ENCODE measurements around the gene FNDC3B.

FNDC3B gene

DNA sequence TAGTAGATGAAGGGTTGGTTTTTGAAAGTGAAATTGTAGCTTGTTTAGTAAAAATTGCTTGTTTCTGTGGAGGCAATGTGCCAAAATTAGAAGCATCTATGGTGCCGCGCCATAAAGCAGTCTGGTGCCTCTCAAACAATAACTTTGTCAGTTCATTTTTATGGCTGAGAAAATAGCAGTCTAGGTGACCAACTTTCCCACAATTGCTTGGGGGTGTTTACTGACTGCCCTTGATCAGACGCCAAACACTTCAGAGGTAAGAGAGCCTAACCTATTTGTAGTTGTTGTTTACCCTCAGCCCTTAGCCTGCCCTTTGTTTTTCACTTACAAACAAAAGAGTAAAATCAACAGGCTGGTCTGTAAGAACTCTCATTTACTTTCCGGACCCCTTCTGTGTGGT, 174.5 kb downstream of the FNDC3B start:
- no peak for DNase-seq (ENCODE audit: low spot score)

DNA sequence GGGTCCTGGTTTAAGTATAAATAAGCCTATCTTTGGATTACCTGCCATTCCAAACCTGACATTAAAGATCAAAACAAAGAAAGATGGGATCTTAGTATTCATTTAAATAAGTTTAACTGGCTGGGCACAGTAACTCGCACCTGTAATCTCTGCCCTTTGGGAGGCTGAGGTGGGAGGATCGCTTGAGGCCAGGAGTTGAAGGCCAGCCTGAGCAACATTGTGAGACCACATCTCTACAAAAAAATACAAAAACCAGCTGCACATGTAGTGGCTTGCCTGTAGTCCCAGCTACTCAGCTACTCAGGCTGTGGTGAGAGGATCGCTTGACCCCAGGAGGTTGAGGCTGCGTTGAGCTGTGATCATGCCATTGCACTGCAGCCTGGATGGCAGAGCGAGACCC, 176.9 kb downstream of the FNDC3B start:
- no peak for DNase-seq (ENCODE audit: low spot score)

DNA sequence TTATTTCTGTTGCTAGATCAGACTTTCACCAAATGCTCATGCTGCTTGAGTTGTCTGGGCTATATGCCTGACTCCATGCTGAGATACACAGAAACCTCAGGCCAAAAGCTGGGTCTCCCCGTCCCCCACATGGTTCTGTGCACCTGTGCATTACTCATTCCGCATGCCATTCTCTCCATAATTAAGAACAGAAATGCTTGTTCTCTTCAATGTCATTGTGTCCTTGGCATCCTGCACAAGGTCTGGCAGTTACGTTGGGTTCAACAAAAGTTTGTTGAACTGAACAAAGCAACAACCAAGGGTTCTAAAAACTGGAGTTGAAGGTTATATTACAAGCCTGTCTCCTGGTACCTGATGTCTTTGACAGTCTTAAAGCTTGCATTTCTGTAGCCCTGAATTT, 177.5 kb downstream of the FNDC3B start:
- no peak for DNase-seq (ENCODE audit: low spot score)

DNA sequence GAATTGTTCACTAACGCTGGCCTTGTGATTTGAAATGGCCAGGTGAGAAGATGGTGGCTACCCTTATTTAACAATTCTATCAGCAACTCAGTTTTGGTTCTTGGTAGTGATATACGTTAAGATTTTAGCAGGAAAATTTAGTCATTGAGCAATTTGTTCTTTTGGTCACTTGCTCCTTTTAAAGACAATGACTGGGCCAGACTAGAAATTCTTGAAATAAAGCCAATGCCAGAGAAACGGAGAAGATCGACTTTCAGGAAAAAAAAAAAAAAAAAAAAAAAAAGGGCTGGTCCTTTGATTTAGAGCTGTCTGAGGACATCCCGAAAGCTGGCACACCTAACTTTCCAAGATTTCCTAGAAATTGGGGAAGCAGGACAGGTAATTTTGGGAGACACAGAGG, 178.5 kb downstream of the FNDC3B start:
- no peak for DNase-seq (ENCODE audit: low spot score)

DNA sequence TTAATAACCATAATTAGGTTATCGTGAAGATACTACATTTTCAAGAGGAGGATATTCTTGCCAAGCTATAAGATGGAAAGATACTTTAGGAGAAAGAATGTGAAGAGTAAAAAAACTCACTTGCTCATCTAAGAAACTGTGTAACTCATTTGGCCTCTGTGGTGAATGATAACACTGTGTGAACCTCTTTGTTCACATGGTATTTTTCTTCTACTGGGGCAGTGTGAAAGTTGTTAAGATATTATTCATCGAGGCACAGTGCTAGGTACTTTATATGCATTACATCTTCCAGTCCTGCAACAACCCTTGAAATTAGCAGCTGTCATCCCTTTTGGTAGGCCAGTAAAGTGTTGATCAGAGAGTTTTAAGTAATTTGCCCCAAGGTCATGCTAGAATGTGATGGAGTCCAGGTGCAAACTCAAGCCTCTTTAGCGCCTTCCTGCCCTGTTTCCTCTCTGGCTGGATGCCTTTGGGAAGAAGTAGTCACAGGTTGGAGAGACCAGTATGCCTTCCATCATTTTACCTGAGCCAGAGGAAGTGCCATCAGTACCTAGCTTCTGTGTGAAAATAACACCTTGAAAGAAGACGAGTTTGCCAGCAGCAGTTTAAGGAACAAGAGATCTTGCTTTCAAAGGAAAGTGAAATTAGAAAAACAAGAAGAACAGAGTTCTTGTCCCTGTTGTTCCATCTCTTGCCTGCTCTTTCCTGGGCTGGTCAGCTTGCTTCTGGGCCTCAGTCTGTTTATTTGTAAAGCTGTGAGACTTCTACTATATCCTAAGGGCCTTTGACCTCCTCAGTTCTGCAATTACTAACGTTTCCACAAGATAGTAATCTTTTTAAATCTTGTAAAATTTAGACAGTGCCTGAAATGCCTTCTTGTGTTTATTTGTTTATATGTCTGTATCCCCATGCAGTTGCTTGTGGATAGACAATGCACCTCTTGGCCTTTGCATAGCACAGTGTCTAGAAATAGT, 179.3 kb downstream of the FNDC3B start:
- DNase-seq (ENCODE audit: low spot score) = no peak

DNA sequence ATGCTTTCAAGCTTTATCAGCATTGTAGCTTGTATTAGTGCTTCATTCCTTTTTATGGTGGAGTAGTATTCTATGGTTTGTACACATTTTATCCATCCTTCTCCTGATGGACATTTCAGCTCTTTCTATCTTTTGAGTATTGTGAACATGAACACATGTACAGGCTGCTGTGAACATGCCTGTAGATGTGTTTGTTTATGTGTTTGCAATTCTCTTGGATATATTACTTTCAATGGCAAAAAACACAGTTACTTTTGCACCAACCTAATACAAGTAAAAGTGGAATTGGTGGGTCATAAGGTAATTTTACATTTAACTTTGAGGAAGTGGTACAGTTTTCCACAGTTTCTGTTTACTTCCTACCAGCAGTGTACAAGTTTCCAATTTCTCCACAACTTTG, 180.4 kb downstream of the FNDC3B start:
- no peak for DNase-seq (ENCODE audit: low spot score)

DNA sequence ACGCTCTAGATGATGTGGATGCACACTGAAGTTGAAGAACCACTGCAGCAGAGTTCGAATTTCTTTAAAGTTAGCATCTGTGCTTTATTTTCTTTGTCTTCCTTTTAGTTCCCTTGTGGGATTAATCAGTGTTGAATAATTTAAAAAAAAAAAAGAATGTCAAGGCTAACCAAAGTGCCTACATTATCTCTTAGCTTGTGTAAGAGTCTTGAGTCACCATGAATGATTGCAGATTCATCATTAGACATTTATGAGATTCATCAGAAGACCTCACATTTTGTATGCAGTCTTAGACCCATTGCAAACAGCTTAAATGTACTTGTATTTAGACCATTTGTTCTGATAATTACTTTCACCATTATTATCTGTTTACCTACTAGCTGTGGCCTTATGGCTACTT, 182.2 kb downstream of the FNDC3B start:
- DNase-seq (ENCODE audit: low spot score) = no peak

DNA sequence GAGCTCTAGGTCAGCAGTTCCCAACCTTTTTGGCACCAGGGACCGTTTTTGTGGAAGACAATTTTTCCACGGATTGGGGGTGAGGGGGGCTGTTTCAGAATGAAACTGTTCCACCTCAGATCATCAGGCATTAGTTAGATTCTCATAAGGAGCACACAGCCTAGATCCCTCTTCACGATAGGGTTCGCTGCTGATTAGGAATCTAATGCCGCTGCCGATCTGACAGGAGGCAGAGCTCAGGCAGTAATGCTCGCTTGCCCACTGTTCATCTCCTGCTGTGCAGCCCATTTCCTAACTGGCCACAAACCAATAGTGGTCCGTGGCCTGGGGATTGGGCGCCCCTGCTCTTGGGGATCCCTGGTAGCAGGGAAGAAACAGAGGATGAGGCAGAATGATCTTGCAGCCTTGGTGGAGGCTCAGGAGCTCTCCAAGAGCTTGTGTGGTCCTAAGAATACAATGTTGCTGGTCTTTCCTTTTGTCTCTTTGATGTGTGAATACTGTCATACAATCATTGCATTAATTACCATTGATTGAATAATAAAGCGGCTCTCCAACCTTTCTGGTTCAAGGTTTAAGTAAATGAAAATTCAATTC, 183.2 kb downstream of the FNDC3B start:
- no peak for DNase-seq (ENCODE audit: low spot score)

DNA sequence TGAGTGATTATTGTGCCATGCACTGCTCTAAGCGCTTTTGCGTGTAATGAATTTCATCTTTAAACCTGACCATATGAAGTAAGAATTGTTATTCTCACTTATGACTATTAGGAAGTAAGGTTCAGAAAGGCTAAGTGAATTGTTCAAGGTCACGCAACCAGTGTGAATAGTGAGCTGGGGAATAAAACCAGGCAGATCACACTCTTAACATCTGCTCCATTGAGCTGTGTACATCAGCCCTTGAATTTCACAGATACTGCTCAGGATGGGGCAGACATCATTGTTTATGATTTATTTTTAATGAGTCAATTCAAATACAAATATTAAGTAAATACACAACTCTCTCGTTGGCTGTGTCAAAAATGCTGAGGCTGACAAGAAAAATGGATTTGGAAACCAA, 184.5 kb downstream of the FNDC3B start:
- no peak for DNase-seq (ENCODE audit: low spot score)

DNA sequence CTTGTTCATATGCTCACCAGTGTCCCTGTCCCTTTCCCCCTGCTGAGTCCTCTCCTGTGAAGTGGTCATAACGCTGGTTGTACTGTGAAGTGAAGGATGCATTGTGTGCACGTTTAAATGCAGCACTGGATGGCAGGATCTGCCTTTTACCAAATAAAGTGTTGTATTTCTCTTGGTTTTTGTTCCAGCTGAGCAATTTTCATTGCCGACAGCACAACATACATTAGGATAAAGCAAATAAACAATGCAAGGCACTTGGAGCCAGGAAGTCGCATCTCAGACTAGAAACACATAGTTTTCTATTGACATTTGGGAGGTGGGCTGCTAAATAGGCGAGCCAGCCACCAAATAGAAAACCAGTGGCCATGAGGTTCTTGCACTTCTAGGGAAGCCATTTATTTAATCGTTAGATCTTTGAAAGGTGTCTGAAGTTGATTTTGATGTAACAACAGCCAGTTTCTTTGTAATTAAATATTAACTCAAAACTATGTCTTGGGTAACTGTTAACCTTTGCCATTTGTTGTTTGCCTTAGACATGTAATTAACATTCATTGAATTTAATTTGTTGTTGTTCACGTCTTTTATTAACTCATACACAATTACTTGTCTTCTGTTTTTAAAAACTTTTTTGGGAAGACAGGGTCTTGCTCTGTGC, 185.3 kb downstream of the FNDC3B start:
- DNase-seq (ENCODE audit: low spot score) = no peak

DNA sequence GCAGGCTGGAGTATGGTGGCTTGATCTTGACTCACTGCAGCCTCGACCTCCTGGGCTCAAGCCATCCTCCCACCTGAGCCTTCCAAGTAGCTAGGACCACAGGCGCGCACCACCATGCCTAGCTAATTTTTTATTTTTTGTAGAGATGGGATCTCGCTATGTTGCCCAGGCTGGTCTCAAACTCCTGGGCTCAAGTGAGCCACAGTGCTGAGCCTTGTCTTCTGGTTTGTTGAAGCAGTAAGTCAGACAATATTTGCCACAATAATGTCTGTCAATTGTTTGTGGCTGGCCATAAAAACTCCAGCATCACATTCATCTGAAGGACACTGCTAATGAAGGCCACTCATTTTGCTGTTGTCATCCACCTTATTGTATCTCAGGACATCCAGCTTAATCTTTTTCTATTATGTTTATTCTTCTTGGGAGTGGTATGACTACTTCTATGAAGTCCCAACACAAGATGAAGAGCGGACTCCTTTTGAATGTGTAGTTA, 185.9 kb downstream of the FNDC3B start:
- no peak for DNase-seq (ENCODE audit: low spot score)

DNA sequence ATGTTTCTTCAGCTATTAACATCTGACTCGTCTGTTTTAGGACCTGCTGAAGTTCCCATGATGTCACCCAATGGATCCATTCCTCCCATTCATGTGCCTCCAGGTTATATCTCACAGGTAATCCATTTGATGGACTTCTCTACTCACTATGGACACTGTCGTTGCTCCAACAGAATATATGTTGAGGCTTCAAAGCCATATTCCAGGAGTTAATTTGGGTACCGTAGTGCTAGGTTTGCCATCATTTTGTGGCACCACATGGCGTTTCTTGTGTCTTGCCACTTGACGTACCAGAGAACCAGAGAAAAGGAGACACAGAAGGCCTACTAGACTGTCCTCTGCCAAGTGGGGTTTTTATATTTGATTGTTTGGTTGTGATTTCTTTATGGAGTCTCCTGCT, 187.5 kb downstream of the FNDC3B start:
- DNase-seq (ENCODE audit: low spot score) = no peak

DNA sequence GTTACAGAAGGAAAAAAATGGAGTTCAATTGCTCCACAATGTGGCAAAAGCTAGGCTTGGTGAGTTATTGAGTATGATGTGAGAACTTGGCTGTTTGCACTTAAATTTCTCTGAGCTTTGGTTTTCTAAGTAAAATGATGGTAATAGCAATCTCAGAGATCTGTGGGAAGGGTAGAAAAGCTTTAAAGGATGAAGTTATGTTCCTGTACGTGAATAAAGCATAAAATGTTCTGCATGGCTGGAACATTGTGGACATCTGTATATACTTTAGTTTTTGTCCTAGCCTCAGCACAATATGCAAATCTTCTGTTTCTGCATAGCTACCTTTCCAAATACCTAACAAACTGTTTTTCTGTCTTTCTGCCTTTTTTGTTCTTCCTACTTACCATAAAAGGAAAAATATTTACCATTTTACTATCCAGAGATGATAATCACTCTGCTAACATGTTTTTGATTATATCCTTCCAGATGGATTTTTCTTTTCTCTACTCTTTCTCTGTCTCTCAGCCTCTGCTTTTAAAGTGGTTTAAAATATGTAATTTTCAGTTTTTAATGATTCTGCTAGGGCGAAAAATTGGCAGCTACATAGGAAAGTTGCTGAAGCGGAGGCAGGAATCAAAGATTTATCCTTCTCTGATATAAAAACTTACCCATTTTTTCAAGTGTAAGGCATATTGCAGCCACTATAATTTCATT, 188.1 kb downstream of the FNDC3B start:
- DNase-seq (ENCODE audit: low spot score) = no peak

DNA sequence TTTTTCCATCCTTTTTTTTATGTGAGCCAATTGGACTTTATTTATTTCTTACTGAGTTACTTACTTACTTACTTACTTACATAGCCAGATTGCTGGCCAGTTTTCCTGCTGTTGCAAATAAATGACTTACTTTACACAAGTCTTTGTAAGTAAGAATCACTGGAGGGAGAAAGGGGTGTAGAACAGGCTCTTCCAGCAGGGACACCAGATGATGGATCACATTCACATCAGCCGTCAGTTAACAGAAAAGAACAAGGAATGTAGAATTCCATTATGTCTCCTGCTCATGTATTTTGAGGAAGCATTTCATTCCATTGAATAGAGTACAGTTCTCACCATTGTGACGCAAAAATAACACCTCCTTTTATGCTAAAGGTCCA, 188.6 kb downstream of the FNDC3B start:
- no peak for DNase-seq (ENCODE audit: low spot score)

DNA sequence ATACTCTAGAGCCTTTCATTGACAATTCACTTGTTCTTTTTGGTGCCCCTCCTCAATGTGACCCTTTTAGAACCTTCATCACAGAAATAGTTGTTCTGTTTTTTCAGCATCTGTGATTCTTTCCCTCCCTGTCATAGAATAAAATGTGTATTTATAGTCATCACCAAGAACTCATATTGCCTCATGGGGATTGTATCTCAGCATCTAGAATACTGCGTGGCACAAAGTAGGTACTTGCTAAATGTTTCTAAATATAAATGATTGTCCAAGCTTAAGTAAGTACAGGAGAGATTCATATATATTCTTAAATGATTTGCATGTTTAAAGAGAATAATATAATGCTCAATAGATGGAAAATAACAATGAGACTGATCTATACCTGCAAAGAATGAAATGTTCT, 190.1 kb downstream of the FNDC3B start:
- no peak for DNase-seq (ENCODE audit: low spot score)

DNA sequence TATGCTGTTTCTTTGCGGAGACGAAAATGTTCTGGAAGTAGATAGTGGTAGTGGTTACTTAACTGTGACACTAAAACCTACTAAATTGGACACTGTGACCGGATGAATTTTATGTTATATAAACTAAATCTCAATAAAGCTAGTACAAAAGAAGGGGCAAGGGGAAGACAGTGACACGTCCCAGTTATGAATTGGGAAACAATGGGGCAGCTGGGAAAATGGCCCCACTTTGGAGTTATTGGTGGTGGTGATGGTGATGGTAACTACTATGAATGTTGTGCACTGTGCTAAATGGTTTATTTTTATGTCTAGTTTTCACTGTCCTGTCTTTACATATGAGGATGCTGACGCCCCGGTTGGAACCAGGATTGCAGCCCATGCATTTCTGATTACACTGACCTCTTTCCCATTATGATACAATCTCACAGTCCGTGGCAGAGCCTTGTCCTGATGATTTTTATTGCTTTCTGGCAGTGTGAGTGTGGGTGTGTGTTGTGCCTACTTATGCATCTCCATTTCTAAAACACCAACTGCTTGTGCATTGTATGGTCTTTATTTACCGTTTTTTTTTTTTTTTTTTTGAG, 192.0 kb downstream of the FNDC3B start:
- DNase-seq (ENCODE audit: low spot score) = no peak

DNA sequence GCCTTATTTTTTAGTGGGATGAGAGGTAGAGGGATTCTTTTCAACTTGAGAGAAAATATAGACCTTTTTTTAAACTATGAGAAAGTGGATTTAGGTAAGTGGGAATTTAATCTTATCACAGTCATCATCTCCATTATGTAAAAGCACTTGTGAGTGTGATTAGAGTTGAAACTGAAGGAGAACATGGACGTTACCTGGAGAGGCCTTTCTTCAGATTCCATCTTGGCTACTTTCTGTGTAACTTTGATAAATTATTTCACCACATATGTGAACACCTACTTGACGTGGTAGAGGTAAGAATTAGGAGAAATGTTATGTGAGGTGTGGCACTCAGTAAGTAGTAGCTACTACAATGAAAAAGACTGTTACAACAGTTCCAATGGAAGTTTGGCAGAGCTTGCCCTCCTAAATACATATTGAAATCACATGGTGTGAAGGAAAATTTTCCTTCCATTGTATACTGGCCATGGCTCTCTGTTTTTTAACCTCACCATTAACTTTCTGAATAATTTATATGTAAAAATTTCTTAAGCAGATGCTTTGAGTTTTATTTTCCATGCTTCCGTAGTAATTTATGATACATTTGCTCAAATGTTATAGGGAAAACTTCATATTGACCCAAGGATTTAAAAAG, 193.3 kb downstream of the FNDC3B start:
- no peak for DNase-seq (ENCODE audit: low spot score)

DNA sequence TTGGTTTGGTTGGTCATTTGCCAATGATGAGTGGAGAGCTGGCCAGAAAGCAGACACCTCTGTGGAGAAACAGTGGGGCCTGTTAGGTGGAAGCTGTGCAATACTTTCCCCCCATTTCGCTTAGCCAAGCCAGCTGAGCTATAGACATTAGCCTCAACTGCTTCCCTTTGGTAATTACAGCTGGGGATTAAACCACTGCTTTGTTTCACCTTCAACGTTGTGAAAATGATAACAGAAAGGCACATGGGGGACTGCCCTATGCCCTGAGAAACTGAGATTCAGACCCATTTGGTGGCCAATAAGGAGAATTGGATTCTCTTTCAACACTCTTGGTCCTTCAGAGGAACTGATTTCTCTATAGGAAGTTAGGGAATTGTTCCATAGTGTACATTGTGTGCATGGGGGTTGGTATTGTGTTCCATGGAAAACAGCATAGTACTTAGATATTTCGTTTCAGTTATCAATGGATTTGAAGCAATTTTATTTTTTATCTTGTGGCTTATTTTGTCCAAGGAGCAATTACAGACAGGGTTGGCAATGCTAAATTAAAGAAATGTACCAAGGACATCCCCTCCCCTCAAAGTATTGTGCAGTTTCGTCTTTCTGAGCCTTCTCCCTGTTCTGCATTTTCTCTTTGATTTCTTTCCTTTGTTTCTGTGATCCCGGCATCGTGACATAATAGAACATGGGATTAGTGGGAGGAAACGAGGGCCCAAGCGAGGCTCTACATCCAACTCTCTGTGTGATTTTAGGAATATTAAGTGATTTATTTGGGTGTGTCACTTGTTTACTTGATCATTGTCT, 194.3 kb downstream of the FNDC3B start:
- DNase-seq (ENCODE audit: low spot score) = no peak

DNA sequence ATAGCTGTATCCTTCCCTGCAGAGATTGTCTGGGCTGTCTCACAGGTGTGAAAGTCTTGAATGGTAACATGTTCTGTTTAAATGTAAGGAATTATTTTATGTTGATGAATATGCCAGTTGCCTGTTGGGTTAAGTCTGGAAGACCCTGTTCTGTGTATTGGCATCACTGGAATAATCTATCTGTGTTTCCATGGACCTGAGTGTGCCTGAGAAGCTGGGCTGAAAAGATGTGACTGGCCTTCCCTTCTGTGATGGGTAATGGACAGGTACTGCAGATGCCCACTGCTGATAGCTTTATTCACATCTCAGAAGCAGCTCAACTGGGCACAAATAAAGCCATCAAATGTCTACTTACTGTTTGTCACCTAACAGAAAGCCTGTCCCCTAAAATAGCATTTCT, 196.3 kb downstream of the FNDC3B start:
- no peak for DNase-seq (ENCODE audit: low spot score)

Data from Ammon's horn (tissue), 1 donor.